DLD1 (cell line): Measurements from ENCODE around the gene LHFPL5.

ENCODE experiments used
- in situ Hi-C: cut with HindIII; loops from 2 replicates; pipeline ENCODE4 v1.10.0; 2017; ENCODE audit warnings: low sequenced_read_pairs

Gene LHFPL5

DNA sequence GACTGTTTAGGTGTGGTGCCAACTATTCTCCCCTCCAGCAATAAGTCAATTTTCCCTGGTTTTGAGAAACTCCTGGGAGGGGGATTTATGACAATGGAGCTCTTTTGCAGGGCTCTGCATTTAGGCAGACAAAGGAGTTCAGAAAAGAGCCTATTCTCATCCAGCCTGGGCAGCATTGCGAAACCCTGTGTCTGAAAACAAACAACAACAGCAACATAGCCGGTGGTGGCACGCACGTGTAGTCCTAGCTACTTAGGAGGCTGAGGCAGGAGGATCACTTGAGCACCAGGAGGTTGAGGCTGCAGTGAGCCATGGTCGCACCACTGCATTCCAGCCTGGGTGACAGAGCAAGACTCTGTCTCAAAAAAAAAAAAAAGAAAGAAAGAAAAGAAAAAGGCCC, 14.5 kb upstream of the LHFPL5 start:
- in situ Hi-C loops, result no loop called here

DNA sequence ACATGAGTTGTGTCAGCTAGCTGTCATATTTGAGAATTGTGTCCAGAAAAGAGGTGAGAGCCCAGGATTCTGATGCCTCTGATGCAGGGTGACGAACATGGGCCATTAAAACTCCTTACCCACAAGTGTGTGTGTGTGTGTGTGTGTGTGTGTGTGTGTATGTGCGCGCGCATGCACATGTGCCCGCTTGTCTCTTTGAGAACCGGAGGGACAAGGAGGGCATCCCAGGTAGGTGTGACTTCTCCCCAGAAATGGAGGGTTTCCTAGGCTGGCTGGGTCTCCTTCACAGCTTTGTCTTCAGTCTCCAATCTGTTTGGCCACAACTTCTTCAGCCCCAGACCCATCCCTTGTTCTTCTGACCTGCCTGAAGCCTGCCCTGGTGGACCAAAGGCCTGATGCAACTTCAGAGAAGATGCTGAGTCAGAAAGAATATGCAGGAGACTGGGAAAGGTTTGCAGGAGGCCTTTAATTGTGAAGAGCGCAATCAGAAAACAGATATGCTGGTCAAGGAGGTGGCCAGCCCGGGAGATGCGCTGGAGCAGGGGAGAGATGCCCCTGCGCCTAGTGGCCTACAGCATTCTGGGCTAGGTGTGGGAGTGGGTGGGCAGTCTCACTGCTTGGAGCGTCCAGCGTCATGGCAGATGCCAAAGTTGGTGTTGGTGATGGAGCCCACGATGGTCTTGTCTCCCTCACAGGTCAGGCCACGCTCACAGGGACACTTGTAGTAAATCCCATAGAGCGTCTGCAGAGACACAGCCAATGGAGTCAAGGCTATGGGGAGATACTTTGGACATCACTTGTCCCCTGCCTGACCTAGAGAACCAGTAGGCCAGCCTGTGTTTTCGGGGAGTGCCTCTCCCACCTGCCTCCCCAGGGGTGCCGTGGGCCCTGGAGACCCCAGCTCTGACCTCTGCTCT, 10.4 kb upstream of the LHFPL5 start:
- in situ Hi-C loops, result no loop called here

DNA sequence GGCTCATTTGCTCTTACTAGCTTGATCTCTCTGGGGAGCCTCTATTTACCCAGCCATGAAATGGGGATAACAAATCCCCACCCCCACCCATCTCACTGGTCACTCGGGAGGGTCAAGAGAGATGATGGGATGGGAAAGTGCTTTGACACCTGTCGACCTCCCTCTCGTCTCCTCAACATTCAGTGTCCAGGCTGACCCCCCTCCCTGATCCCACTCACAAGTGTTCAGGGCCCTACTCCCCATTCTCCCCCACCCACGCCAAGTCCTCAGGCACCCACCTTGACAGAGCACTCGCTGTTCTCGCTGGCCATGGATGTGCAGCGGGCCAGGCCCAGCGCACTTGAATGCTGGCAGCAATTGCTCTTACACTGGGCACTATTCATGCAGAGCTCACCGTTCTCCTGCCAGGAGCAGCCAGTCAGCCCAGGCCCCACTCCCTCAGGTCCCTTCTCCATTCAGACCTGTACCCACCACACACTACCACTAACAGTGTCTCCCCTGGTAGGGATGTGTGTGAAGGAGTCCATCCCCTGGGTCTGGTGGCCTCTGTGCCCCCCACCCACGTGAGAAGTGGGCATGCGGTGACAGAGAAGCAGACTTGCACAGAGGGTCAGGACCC, 9.6 kb upstream of the LHFPL5 start:
- in situ Hi-C loops, result no loop called here

DNA sequence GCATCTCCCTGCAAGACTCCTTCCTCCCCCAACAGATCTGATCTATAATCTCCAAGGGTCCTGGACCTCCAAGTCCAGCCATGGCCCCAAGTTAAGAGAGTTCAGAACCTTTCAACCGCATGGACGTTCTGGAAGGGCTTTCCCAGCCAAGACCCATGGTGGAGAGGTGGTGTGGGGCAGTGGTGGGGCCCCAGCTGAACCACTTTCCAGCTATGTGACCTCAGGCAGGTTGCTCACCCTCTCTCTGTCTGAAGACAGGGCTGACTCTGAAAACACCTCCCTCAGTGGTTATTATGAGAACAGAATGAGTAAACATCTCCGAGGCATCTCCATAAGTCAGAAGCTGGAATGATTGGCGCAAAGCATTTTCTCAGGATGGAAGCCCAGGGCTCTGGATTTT, 8.9 kb upstream of the LHFPL5 start:
- in situ Hi-C loops, result no loop called here

DNA sequence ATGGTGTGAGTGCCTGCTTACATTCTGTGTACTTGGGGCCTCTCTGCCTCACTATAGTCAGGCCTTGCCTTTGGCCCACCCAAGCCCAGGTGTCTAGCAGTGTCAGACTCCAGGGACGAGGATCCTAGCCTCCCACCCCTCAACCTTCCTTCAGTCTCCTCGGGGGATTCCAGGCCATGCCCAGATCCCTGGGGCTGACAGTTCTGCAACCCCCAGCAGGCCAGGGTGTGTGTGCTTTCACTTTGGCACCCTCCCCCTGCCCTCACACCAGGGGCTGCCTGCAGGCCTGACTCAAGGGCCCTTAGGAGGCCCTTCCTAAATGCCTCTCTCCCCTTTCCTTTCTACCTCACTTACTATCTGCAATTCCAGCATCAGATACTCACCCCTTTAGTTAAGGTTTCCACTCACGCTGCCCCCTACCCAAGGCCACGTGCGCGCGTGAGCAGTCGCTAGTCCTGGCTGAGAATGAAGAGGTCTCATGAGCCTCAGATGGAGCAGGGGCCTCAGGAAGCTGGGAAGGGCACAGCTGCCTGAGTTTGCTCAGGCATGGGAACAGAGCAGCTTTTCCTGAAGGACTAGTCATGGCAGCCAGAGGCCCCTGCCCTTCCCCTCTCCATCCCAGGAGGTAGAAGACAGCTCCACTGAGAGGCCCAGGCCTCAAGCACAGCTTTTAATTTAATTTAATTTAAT, 7.2 kb upstream of the LHFPL5 start:
- in situ Hi-C loops, result no loop called here

DNA sequence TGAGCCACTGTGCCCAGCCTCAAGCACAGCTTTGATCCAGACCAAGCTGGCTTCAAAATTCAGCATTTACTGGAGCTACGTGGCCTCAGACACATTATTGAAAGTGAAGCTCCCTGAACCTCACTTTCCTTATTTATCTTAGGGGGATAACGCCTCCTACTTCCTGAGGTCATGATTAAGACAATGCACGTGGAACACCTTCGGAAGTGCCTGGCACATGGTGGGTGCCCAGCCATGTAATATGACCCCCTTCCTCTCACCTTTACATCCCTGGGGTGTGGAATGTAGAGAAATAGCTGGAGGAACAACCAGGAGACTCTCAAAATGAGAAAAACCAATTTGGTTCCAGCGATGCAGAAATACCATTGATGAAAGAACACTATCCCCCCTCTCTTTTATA, 6.4 kb upstream of the LHFPL5 start:
- in situ Hi-C loops, result no loop called here

DNA sequence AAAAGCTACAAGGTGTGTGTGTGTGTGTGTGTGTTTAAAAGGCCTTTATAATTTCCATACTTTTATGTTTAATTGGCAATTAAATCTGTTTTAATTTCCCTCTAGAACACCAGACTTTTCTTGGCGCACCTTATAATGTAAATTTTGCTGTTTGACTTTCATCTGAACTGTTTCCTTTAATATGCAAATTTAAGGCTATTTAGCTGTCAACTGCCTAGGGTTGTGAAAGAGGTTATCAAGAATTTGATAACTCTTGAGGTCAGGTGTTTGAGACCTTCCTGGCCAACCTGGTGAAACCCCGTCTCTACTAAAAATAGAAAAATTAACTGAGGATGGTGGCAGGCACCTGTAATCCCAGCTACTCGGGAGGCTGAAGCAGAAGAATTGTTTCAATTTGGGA, 4.0 kb upstream of the LHFPL5 start:
- in situ Hi-C loops, result no loop called here

DNA sequence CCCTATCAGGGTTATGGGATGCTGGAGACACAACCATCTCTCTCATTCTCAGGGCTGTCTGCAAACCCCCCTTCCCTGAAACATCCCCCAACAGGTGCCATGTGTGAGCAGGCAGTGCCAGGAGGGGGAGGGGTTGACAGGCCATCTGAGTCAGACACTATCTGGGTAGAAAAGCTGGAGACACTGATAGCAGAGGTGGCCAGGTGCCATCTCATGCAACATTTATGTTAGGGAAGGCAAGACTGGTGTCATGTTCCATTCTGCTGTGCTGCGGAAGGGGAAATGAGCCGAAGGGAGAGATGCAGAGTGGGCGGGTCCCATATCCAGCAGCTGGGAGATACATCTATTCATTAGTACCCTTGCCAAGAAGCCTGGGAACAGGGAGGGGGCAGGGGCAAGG, 3.5 kb downstream of the LHFPL5 start:
- in situ Hi-C loops, result no loop called here

DNA sequence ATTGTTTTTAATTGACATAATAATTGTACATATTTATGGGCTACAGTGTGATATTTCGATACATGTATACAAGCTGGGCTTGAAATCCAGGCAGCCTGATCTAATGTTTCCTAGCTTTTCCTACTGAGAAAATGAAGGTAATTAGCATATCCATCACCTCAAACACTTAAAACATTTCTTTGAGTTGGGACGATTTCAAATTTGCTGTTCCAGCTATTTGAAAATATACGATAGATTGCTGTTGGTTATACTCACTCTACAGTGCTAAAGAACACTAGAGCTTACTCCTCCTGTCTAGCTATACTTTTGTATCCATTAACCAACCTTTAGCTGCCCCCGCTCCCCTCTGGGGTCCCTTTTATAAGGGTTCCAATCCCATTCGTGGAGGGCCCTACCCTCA, 4.7 kb downstream of the LHFPL5 start:
- in situ Hi-C loops, result no loop called here

DNA sequence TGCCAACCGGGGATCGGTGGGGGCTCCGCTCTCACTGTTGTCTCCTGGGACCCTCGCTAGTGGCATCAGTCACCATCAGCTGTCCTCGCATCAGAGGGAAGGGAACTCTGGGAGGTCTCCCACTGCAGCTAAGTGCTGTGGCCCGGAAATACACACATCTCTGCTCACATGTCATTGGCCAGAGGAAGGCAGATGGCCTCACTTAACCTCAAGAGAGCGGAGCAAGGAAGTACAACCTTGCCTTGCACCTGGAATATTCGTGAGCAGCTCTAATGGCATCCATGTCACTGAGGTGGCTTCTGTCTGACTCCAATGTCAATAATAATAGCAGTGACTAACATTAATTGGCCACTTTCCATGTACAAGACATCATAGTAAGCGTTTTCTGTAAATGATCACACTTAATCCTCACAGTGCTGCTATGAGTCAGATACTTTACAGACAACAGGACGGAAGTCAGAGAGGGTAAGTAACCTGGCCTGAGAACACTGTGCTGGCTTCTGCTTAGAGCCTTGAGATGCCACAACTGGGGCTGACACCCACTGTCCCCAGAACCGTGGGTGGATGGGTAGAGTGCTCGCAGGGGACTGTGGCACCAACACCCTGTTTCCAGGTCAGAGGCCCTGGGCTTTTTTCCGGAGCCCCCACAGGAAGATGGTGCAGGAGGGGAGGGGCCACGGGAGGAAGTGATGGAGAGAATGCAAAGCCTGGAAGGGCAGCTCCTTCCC, 6.0 kb downstream of the LHFPL5 start:
- in situ Hi-C loops, result no loop called here

DNA sequence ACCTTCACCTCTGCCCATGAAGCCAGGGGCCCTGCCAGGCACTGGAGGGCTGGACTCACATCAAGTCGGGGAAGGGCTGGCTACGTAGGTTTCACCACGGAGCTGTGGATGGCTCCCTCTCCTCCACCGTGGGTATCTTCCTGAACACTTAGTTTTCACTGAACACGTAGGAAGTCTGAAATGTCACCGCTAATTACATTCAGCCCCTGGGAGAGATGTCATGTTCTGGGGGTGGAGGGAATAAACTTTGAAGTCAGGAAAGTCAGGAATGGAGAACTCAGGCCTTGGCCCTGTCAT, 6.5 kb downstream of the LHFPL5 start:
- in situ Hi-C loops, result no loop called here

DNA sequence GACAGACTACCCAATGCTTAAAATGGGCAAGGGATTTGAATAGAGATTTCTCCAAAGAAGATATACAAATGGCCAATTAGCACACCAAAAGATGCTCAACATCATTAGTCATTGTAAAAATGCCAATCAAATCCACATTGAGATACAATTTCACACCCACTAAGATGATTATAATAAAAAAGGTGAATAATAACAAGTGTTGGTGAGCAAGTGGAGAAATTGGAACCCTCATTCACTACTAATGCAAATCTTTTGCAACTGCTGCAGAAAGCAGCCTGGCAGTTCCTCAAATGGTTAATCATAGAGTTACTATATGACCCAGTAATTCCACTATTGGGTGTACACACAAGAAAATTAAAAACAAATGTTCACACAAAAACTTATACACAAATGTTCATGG, 12.4 kb downstream of the LHFPL5 start:
- in situ Hi-C loops, result no loop called here

DNA sequence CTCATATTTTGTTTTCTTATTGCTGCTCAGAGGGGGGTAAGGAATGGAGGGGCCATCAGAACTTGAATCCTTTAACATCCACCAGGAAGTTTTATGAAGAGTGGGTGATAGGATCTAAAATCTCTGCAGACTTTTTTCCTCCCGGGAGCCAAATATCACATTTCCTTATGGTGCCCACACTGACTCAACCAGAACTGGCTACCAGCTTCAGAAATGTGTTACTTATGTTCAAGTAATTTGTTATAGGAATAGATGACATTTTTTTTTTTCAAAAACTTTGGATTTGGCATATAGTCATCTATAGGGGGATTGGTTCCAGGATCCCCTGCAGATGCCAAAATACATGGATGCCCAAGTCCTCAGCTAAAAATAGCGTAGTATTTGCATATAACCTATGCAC, 18.4 kb downstream of the LHFPL5 start:
- in situ Hi-C loops, result no loop called here

DNA sequence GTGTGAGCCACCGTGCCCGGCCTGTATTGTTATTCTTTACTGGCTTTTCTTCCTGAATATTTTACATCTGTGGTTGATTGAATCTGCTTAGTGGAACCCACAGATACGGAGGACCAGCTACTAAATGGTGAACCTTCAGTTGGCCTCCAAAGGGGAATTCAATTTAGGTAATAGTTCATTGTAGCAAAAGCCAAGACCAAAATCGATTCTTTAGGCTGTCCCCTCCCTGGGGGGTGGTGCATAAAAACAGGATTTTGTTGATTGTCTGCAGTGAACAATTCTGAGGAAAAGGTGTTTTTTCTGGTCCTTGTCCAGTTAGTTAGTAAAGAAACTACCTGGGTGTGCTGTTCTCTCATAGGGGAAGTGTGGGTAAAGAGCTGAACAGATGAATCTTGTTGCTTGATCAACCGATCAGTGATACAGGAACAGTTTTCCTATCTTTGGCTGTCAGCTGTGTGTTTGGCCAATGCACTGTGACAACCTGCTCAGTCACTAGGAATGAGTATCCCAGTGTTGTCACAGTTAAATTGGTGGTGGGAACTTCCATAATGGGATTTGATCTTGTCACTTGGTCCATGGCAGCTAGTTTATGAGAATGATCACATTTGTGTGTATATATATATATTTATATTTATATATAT, 19.5 kb downstream of the LHFPL5 start:
- in situ Hi-C loops, result no loop called here

DNA sequence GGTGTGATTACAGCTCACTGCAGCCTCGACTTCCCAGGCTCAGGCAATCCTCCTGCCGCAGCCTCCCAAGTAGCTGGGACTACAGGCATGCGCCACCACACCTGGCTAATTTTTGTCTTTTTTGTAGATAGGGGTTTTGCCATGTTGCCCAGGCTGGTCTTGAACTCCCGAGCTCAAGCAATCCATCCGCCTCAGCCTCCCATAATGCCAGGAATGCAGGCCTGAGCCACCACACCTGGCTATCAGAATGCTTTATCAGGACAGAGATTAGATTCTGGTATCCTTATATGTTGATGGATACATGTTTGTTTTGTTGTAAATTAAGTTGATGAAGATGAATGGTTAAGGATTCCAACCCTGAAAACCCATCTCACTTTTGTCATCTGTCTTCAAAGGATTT, 24.2 kb downstream of the LHFPL5 start:
- in situ Hi-C loops, result no loop called here

DNA sequence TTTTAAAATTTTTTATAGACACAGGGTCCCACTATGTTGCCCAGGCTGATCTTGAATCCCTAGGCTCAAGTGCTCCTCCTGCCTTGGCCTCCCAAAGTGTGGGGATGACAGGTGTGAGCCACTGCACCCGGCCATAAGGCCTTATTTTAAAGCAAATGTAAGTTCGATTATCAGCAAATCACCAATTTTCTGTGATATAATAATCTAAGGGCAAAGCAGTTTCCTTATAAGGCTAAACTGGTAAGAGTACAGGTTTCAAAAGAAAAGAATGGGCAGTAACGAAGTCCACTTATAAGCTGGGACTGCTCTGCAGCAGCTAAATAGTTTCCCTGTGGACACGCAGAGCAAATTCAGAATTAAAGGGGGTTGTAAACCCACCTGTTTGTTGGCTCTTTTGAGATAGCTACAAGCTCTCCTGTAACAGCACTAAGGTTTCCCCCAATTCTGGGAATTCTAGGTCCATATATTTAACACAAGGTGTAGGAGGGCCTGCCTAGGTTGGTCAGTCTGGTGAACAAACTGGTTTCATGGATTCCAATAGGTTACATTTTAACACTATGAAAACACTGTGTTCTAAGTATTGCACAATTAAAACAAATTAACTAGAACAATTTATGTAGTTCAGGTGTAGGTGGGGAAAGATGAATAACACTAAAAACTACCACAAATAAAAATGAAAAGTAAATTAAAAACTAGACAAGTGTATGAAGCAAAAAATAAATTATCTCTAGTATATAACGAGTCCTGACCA, 26.3 kb downstream of the LHFPL5 start:
- in situ Hi-C loops, result no loop called here

DNA sequence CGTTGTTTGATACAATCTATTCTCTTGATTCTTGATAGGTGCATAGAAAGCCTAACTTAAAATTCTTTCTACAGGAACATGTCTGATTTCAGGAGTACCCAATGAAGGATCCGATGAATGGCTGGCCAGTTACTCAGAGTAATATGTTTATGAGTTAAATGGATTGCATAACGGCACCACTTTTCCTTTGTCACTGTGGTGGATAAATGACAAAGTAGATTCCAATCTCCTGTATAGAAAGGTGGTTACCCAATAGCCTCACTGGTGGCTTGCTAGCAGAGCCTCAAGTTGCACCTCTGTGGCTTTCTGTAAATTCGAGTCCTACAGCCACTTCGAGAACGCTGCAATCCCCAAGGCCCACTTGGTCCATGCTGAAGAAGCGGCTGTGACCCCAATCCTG, 28.4 kb downstream of the LHFPL5 start:
- in situ Hi-C loops, result no loop called here

DNA sequence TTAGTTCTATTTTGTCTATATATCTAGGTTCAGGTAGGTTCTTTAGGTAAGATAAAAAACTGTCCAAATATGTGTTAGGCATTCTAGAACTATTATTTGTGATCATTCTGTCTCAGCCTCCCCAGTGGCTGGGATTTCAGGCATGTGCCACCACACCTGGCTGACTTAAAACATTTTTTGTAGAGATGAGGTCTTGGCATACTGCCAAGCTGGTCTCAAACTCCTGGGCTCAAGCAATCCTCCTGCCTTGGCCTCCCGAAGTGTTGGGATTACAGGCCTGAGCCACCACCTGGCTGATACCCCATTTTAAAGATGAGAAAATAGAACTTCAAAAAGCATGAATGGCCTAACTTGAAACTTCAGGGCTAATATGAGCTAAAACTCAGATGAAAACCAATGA, 33.9 kb downstream of the LHFPL5 start:
- in situ Hi-C loops, result no loop called here

DNA sequence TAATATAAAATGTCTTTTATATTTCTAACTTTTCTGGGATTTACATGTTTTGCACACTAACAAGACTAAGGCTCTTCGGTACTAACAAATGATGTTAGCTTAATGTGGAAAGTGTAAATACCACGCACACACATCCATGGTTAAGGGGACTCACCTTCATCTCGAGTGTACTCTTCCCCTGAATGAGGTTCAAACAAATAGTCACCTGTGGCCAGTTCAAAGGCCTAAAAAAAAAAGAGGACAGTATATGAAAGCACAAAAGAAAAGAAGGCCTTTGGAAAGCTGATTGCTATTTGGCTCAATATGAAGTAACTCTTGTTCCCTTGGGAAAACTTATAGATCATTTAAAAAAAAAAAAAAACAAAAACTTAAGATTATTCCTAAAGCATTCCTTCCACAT, 37.2 kb downstream of the LHFPL5 start:
- in situ Hi-C loops, result no loop called here

DNA sequence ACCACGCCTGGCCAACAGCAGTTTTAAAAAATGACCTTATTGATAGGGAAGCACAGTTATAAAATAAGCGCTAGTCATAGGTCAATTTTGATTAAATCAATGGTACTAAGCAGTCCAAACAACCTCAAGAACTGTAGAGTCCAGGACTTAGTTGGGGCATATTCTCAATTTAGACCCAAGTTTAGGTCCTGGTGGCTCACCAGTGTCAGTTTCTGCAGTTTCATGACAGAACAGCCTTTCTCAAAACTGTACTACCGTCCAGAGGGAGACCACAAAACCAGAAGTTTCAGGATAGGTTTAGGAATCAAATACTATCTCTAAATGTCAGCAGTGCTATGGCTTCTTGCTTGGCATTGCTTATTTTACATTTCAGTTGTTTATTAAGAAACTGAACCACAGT, 39.1 kb downstream of the LHFPL5 start:
- in situ Hi-C loops, result no loop called here
